GM12891 (cell line): ENCODE results near the gene ANKRA2.

Source experiments
- DNase-seq: peaks from one replicate; pipeline ENCODE4 v3.0.0; 2011; ENCODE audit warnings: low spot score; ENCODE audit not compliant: insufficient read length
- FAIRE-seq: peaks from 2 replicates; lab custom pipeline; 2011; peaks lifted over from hg19 to GRCh38; lab: Jason Lieb, UNC
- PAX5 ChIP-seq: IDR thresholded peaks from 2 replicates; pipeline ENCODE4 v1.6.1; 2011; ENCODE audit warnings: low read length, moderate library complexity, mild to moderate bottlenecking; ENCODE audit not compliant: insufficient read depth, severe bottlenecking
- POLR2A ChIP-seq: IDR thresholded peaks from 2 replicates; pipeline ENCODE4 v1.6.1; 2011; ENCODE audit warnings: low read depth, low read length, control low read depth
- POLR2AphosphoS5 ChIP-seq: IDR thresholded peaks from 2 replicates; pipeline ENCODE4 v1.6.1; 2011; ENCODE audit warnings: low read depth, low read length, control low read depth
- POU2F2 ChIP-seq: IDR thresholded peaks from 2 replicates; pipeline ENCODE4 v1.6.1; 2011; ENCODE audit warnings: low read depth, mild to moderate bottlenecking, control low read depth, low read length, moderate library complexity
- SPI1 ChIP-seq: IDR thresholded peaks from 2 replicates; pipeline ENCODE4 v1.6.1; 2011; ENCODE audit warnings: low read depth, low read length, control low read depth
- TAF1 ChIP-seq: IDR thresholded peaks from 2 replicates; pipeline ENCODE4 v1.6.1; 2011; ENCODE audit warnings: low read depth, low read length, control low read depth

Gene ANKRA2

GRCh38 chr5:73507062-73507461 is 58.4 kb downstream of the ANKRA2 start:
- TF ChIP-seq SPI1: no peak
- no peak for TF ChIP-seq TAF1
- TF ChIP-seq POLR2AphosphoS5: no peak
- TF ChIP-seq POLR2A: no peak
- no peak for TF ChIP-seq PAX5
- no peak for TF ChIP-seq POU2F2
- no peak for FAIRE-seq
- DNase-seq: no peak

GRCh38 chr5:73506459-73506955 is 58.9 kb downstream of the ANKRA2 start:
- no peak for TF ChIP-seq POU2F2
- peak; percentile 62; the same call in 1 of the 2 replicates for TF ChIP-seq POLR2A
- TF ChIP-seq POLR2AphosphoS5: peak; percentile 78
- FAIRE-seq: peak; percentile 60
- no peak for DNase-seq
